HepG2 (cell line): ENCODE results near the gene HDAC10. TPM values are rescaled to one million over a fixed set of nuclear protein-coding genes. Genes with fewer than 3 reads are reported as not detected.
A peak's percentile ranks its signal among the peaks of the same experiment; 100 is the strongest.

ENCODE experiments used
- ATAC-seq: fragments of 200-7000 bp; cut with Tn5 transposase; 3 replicates; pipeline ENCODE4 v1.9.1; 2020; ENCODE audit warnings: mild to moderate bottlenecking, moderate library complexity
- BruUV-seq: library from RNA; stranded (reverse); fragments of 400-500 nt; replicated peaks from 2 replicates; lab custom pipeline; 2021; lab: Mats Ljungman, UMichigan
- CTCF ChIA-PET: fragments of 300-600 bp; formaldehyde crosslinking; extraction: SDS; loops from one replicate; lab custom pipeline; 2021; ENCODE audit warnings: low total read pairs, inconsistent platforms, low intra/inter-chr PET ratio; lab: Yijun Ruan, JAX
- POLR2A ChIA-PET: fragments of 350-600 bp; sonication (Branson Sonifier 250); formaldehyde crosslinking; loops from one replicate; lab custom pipeline; 2020; ENCODE audit warnings: antibody characterized with exemption, inconsistent platforms; lab: Yijun Ruan, JAX
- DNase-seq: peaks from one replicate; pipeline ENCODE4 v3.0.0-alpha.2; 2015; ENCODE audit warnings: low spot score
- FAIRE-seq: peaks from 3 replicates; lab custom pipeline; 2011; peaks lifted over from hg19 to GRCh38; lab: Jason Lieb, UNC
- H2AFZ ChIP-seq: one replicate; pipeline ENCODE4 v1.6.1; 2011; ENCODE audit warnings: low read length, inconsistent platforms
- H3K27ac ChIP-seq: fragments of 300-600 bp; 3 replicates; pipeline ENCODE4 v1.8.0; 2011; ENCODE audit warnings: mixed run types, mild to moderate bottlenecking, mixed read lengths, low read length, inconsistent platforms; ENCODE audit not compliant: insufficient read depth; ENCODE audit errors: extremely low read length
- H3K27me3 ChIP-seq, 2 experiments: fragments of 200-600 bp in 1 of 2; 2 replicates in 1 of 2; 3 replicates in 1 of 2; pipeline versions ENCODE4 v1.6.0 to v1.8.0; 2011; ENCODE audit warnings: low read length in 2 of 2, mild to moderate bottlenecking in 2 of 2, moderate library complexity in 2 of 2, inconsistent platforms in 1 of 2; ENCODE audit not compliant: insufficient read depth in 2 of 2, control insufficient read depth in 1 of 2
- H3K36me3 ChIP-seq, 2 experiments: fragments of 200-600 bp in 1 of 2; replicated peaks in 1 of 2; 2 replicates in 1 of 2; 3 replicates in 1 of 2; pipeline versions ENCODE4 v1.5.1 to v1.8.0; 2011; ENCODE audit warnings: low read length in 2 of 2, inconsistent platforms in 1 of 2; ENCODE audit not compliant: insufficient read depth in 2 of 2, control insufficient read depth in 1 of 2
- H3K4me1 ChIP-seq: 2 replicates; pipeline ENCODE4 v1.5.1; 2012; ENCODE audit warnings: low read length, inconsistent platforms; ENCODE audit not compliant: insufficient read depth
- H3K4me2 ChIP-seq: 2 replicates; pipeline ENCODE4 v1.6.0; 2011; ENCODE audit warnings: low read depth, low read length, inconsistent platforms
- H3K4me3 ChIP-seq, 3 experiments: fragments of 200-600 bp in 1 of 3; sonication (generic), shearing (Covaris generic) in 1 of 3; replicated peaks in 1 of 3; 2 replicates each; pipeline ENCODE4 v1.5.1; 2011 to 2016; ENCODE audit warnings: low read length in 3 of 3, inconsistent platforms in 2 of 3, low read depth in 2 of 3, mild to moderate bottlenecking in 2 of 3, control low read depth in 1 of 3, mixed read lengths in 1 of 3; ENCODE audit not compliant: insufficient read depth in 1 of 3
- H3K79me2 ChIP-seq: one replicate; pipeline ENCODE4 v1.6.1; 2011; ENCODE audit warnings: low read length, inconsistent platforms; ENCODE audit not compliant: insufficient read depth
- H3K9ac ChIP-seq: 2 replicates; pipeline ENCODE4 v1.6.0; 2011; ENCODE audit warnings: mild to moderate bottlenecking, low read depth, low read length, inconsistent platforms; ENCODE audit not compliant: insufficient read depth
- H3K9me3 ChIP-seq: 2 replicates; pipeline ENCODE4 v1.5.1; 2012; ENCODE audit warnings: mild to moderate bottlenecking, low read length
- H4K20me1 ChIP-seq: 2 replicates; pipeline ENCODE4 v1.6.0; 2011; ENCODE audit warnings: inconsistent platforms, mild to moderate bottlenecking, low read length, moderate library complexity; ENCODE audit not compliant: insufficient read depth
- ASH2L ChIP-seq: fragments of 300-600, 200-600 bp; sonication (generic); IDR thresholded peaks from 2 replicates; pipeline ENCODE4 v1.7.0; 2017; ENCODE audit warnings: low read depth, mild to moderate bottlenecking, moderate library complexity, mixed read lengths, low read length; ENCODE audit not compliant: insufficient read length
- EZH2 ChIP-seq: conservative IDR thresholded peaks from 2 replicates; pipeline ENCODE4 v1.6.1; 2012; ENCODE audit warnings: mild to moderate bottlenecking, low read depth, low read length, moderate library complexity
- HNRNPLL ChIP-seq: fragments of 200-400 bp; formaldehyde crosslinking; IDR thresholded peaks from 2 replicates; pipeline ENCODE4 v1.6.1; 2017; ENCODE audit warnings: mild to moderate bottlenecking, low read depth, low read length; ENCODE audit not compliant: poor library complexity, severe bottlenecking
- MLXIP ChIP-seq: sonication (generic); formaldehyde crosslinking; IDR thresholded peaks from 2 replicates; pipeline ENCODE4 v1.9.0; 2021; ENCODE audit warnings: missing genetic modification reagents, borderline replicate concordance
- NFE2L1 ChIP-seq: sonication (generic); formaldehyde crosslinking; IDR thresholded peaks from 2 replicates; pipeline ENCODE4 v1.4.0; 2020; ENCODE audit warnings: missing genetic modification reagents, mild to moderate bottlenecking, borderline replicate concordance
- PCBP2 ChIP-seq: fragments of 200-400 bp; formaldehyde crosslinking; optimal IDR thresholded peaks from 2 replicates; pipeline ENCODE3; 2018; ENCODE audit warnings: low read length, low read depth; ENCODE audit not compliant: poor library complexity, severe bottlenecking
- REST ChIP-seq, 2 experiments: IDR thresholded peaks; 2 replicates each; pipeline ENCODE4 v1.6.1; 2011 to 2012; ENCODE audit warnings: low read length in 2 of 2, borderline replicate concordance in 1 of 2, low read depth in 1 of 2, mild to moderate bottlenecking in 1 of 2, moderate library complexity in 1 of 2
- ZFX ChIP-seq: sonication (generic); formaldehyde crosslinking; IDR thresholded peaks from 2 replicates; pipeline ENCODE4 v1.4.0; 2020; ENCODE audit warnings: mild to moderate bottlenecking, low read depth, missing genetic modification reagents, moderate library complexity
- ZNF136 ChIP-seq: sonication (generic); formaldehyde crosslinking; IDR thresholded peaks from 2 replicates; pipeline ENCODE4 v1.8.1; 2022; ENCODE audit warnings: low read depth, mild to moderate bottlenecking, moderate library complexity, missing genetic modification reagents
- ZNF362 ChIP-seq: sonication (generic); formaldehyde crosslinking; IDR thresholded peaks from 2 replicates; pipeline ENCODE4 v1.4.0; 2020; ENCODE audit warnings: missing genetic modification reagents, mild to moderate bottlenecking, borderline replicate concordance
- ZNF430 ChIP-seq: sonication (generic); formaldehyde crosslinking; IDR thresholded peaks from 2 replicates; pipeline ENCODE4 v1.9.0; 2021; ENCODE audit warnings: mild to moderate bottlenecking, missing genetic modification reagents
- ZNF468 ChIP-seq: sonication (generic); formaldehyde crosslinking; IDR thresholded peaks from 2 replicates; pipeline ENCODE4 v1.8.0; 2022; ENCODE audit warnings: mild to moderate bottlenecking, moderate library complexity, missing genetic modification reagents
- ZNF563 ChIP-seq: sonication (generic); formaldehyde crosslinking; IDR thresholded peaks from 2 replicates; pipeline ENCODE4 v1.8.0; 2022; ENCODE audit warnings: mild to moderate bottlenecking, moderate library complexity, missing genetic modification reagents
- ZNF761 ChIP-seq: sonication (generic); formaldehyde crosslinking; conservative IDR thresholded peaks from 2 replicates; pipeline ENCODE4 v1.4.0; 2020; ENCODE audit warnings: mild to moderate bottlenecking, missing genetic modification reagents
- WGBS: methylation state at CpG from one replicate; pipeline ENCODE4 v1.1.6; 2017; ENCODE audit warnings: low lambda C conversion rate; 5-methylcytosine and 5-hydroxymethylcytosine counted together
- in situ Hi-C: cut with HindIII; loops from 2 replicates; pipeline ENCODE4 v1.10.0; 2017; ENCODE audit warnings: low pct_unique_long_range_greater_than_20kb; ENCODE audit not compliant: extremely low pct_ligation_motif_present
- intact Hi-C: fragments of 100-400 bp; cut with micrococcal nuclease; formaldehyde crosslinking; loops from one replicate; pipeline ENCODE4 v1.10.0; 2022; ENCODE audit not compliant: unreplicated experiment
- polyA plus RNA-seq, 8 experiments: library from polyadenylated mRNA; depleted of rRNA in 3 of 8; stranded (reverse) in 7 of 8; unstranded in 1 of 8; fragments of >200 nt; fragmentation: Illumina TruSeq in 4 of 8; extraction: Trizol in 4 of 8; gene quantifications; 2 replicates each; pipeline versions ENCODE4 v1.2.1 to v1.2.3, GENCODE V29; 2011 to 2016; ENCODE audit warnings: low read depth in 4 of 8, missing spikeins in 1 of 8, mixed read lengths in 1 of 8; ENCODE audit not compliant: insufficient read depth in 1 of 8
- total RNA-seq, 5 experiments: library from RNA; depleted of rRNA; stranded (reverse); fragments of >200 nt; fragmentation: Illumina TruSeq; extraction: Trizol; gene quantifications; 2 replicates each; pipeline ENCODE4 v1.2.3, GENCODE V29; 2016; ENCODE audit warnings: low read depth in 1 of 5

The HDAC10 gene
- total and polyA plus RNA-seq, 2 of the 13 experiments (the other 11 are each of a cell fraction or from before 2014, with no cell fraction given) = 13.9 to 14.9 TPM

DNA sequence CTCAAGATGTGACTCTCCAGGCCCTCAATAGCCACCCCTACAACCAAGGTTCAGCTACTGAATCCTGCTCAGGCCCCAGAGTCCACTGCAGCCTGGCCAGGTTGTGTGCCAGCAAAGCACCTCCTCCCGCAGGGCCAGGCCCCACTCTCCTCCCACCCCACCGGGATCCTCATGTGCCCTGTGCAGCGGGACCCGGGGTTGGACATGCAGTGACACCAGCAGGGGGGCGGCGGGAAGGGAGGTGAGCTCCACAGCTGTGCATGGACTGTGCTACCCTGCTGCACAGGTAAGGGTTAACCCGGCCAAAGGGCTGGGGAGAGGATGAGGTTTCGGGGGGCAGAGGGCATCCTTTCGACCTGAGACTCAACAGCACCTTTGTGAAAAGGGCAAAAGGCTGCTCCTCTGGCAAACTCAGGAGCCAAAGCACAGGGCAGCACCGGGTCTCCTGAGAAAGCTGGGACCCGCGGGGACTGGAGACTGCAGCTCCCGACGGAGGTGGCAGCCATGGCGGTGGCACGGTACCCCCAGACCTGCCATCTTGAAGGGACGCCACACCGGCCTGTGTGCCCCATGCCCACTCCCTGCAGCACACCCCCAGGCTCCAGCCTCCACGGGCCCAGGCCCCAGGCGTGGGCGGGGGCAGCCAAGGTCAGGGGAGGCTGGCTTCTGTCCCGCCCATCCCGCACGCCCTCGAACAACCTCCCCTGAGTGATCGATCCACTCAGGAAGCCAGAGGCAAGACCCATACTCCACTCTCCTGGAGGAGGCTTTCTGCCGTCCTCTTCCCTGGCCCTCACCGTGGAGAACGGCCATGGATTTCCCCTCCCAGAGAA, 45.8 kb upstream of the HDAC10 start:
- Histone ChIP-seq H4K20me1 (peaks cover 12% of the 10 kb centered on the region; the same call in 1 of the 2 replicates), H3K9me3 (no peaks in the 10 kb centered on the region), H3K4me2 (peak overlapping the region; percentile 71), H3K27me3 (no peaks in the 10 kb centered on the region), H3K4me3 (peak overlapping the region; percentile 23 to 54 (median 34); a peak in 3 of 6 replicates), H2AFZ (no peak overlapping the region), H3K4me1 (peaks cover 83% of the 10 kb centered on the region), H3K79me2 (peaks cover 64% of the 10 kb centered on the region), H3K36me3 (no peaks in the 10 kb centered on the region), H3K27ac (peak overlapping the region; percentile 68), H3K9ac (peak overlapping the region; percentile 40; the same call in 1 of the 2 replicates)
- FAIRE-seq (no peak), ATAC-seq (peak; percentile 17), DNase-seq (peak; percentile 30)
- 9% methylated on average over 8 of the region's 29 CpGs for WGBS
- in situ Hi-C loops = no loop called here
- ChIA-PET POLR2A (interaction anchor here (0.7 to 3.2 kb wide), 6 partner anchors 10 to 91 kb away, joined by 3 to 24 read pairs (median 4); partner anchors contain the start of gene PLXNB2), CTCF (interaction anchor here (1.1 kb wide), 1 partner anchor 20 kb away, joined by 3 read pairs; no protein-coding TSS in a partner anchor)
- intact Hi-C loops = loop anchor here (1.0 to 10.0 kb wide), 2 partner anchors 11 to 872 kb away; no protein-coding TSS in a partner anchor
- BruUV-seq = no TSS peak
- TF ChIP-seq ZNF136 (no peak), NFE2L1 (no peak), ZNF468 (CRISPR knock-in tag) (no peak), REST (IDR thresholded peaks at IDR 0.05; ENCODE audit: borderline replicate concordance in 1 of 2, low read depth in 1 of 2, low read length in 2 of 2) (no peak), ZNF362 (CRISPR knock-in tag) (no peak), HNRNPLL (no peak), EZH2 (no peak), PCBP2 (no peak), ZNF761 (no peak), ZFX (CRISPR knock-in tag) (peak; percentile 12), ZNF430 (CRISPR knock-in tag) (0 out of 2 replicates have a peak, but pooled peaks have one; percentile 49), ZNF563 (CRISPR knock-in tag) (no peak), ASH2L (no peak), MLXIP (CRISPR knock-in tag) (no peak)
